HG03565 (cell line): Measurements from ENCODE around the gene SLC25A26.

Experiments
- ATAC-seq: cut with Tn5 transposase; IDR thresholded peaks from one replicate; pipeline ENCODE4 v1.9.1; 2021; ENCODE audit warnings: mild to moderate bottlenecking, moderate library complexity; ENCODE audit not compliant: unreplicated experiment

The SLC25A26 gene, protein sequence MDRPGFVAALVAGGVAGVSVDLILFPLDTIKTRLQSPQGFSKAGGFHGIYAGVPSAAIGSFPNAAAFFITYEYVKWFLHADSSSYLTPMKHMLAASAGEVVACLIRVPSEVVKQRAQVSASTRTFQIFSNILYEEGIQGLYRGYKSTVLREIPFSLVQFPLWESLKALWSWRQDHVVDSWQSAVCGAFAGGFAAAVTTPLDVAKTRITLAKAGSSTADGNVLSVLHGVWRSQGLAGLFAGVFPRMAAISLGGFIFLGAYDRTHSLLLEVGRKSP

DNA sequence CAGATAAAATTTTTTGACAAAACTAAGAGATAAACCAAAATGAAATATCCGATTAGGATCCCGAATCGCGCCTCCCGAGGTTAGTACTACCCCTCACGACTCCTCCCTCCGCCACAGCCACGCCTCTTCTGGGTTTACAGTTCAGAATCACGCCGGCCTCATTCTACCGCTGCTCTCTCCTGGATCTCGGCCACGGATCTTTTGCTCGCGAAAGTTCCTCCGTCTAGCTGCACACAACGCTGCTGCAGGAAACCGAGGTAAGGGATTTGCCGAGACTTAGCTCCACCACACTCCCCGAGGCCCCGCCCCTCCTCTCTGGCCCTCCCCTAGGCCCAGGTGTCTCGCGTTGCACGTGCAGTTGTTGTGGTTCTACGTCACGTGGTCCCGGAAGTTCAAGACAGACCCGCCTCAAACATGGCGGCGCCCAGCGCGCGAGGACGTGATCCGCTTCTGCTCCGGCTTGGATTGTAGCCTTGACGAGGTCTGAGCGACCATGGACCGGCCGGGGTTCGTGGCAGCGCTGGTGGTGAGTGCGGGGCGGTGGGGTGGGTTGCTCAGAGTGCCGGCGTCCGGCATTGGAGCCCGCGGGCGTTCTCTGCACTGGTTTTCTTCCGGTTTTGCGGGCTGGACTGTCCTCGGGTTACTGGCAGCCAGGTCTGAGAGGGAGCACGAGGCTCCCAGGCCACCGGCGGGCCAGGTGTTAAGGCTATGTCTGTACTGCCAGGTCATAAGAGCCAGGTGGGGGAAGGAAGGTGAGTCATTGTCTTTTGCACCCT lies at the start of gene SLC25A26:
SLC25A26 (plus strand) TSS at position 400 of the 776 bp plus-strand sequence; CDS start at position 494, 94 bp downstream.
- ATAC-seq, result peak; percentile 97

- ATAC-seq, result no peak
Observed at GRCh38 chr3:66172394-66172793, 48.4 kb upstream of the SLC25A26 start.

- no peak for ATAC-seq
Observed at GRCh38 chr3:66177026-66177425, 43.8 kb upstream of the SLC25A26 start.

GRCh38 chr3:66178206-66178605 lies 42.6 kb upstream of the SLC25A26 start:
- ATAC-seq, result no peak

- ATAC-seq, result no peak
Observed at GRCh38 chr3:66179793-66180192, 41.0 kb upstream of the SLC25A26 start.

DNA sequence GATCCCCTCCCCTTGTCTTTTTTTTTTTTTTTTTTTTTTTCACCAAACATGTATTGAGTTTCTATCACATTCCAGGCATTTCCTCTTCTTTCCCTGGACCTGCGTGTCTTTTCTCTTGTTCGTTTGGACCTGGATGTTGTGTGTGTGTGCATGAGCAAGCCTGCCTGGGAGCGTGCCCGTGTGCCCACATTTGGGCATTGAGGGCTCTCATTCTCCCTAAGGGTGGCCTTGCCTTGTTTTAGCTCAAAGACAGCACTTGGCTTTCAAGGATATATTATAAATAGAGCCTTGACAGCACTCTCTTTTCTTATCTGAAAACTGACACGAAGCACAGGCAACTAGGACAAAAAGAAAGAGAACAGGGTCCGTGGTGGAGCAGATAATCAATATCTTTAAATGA lies 39.0 kb upstream of the SLC25A26 start:
- no peak for ATAC-seq

GRCh38 chr3:66182246-66182645 lies 38.6 kb upstream of the SLC25A26 start:
- no peak for ATAC-seq

GRCh38 chr3:66186545-66186944 lies 34.3 kb upstream of the SLC25A26 start:
- no peak for ATAC-seq

GRCh38 chr3:66195347-66195783 lies 25.4 kb upstream of the SLC25A26 start:
- no peak for ATAC-seq

DNA sequence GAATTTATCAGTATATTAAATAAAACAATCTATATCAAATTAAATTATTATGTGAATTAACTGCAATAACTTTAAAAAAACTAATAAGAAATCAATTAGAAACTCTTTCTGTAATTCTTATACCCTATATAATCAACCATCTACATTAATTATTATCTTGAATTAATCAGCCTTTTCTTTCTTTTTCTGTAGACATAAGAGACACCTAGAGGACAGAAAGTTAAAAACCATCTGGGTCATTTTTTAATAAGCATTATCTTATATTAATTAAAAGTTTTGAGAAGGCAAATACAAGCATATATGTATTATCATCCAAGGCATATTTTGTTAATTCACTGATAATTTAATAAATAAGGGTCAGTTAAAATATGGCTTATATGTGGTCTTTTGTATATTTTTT lies 24.2 kb upstream of the SLC25A26 start:
- no peak for ATAC-seq

- ATAC-seq, result no peak
Observed at GRCh38 chr3:66198437-66199088, 22.2 kb upstream of the SLC25A26 start.

DNA sequence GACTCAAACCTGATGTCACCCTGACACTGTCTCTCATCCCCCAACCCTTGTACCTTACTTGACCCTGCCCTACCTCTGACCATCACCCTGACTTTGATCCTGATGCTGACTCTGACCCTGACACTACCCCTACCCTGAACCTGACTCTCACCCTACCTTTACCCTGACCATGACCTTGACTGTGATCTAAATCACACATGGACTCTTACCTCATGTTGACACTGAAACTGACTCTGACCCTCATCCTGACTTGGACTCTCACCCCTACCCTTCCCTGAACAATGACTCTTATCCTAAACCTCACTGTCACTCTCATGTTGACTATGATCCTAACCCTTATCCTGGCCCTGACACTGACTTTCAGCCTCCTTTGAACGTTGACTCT lies 21.7 kb upstream of the SLC25A26 start:
- no peak for ATAC-seq

DNA sequence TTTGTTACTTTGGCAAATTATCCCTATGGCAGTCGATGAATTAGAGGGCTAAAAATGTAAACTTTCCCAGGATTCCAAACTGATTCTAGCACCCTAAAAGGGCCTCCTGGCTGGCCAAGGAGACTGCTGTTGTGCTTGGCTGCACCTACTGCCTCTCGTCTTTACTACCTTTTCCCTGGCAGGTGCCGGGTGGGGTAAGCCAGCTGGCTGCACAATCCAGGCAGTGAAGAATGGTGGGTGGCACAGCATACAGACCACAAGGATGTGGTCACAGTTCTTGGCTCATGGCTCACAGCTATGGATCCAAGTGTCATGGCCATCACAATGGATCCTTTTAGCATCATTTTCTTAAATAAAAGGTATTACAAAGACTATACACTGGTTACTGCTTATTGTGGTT lies 20.7 kb upstream of the SLC25A26 start:
- no peak for ATAC-seq

DNA sequence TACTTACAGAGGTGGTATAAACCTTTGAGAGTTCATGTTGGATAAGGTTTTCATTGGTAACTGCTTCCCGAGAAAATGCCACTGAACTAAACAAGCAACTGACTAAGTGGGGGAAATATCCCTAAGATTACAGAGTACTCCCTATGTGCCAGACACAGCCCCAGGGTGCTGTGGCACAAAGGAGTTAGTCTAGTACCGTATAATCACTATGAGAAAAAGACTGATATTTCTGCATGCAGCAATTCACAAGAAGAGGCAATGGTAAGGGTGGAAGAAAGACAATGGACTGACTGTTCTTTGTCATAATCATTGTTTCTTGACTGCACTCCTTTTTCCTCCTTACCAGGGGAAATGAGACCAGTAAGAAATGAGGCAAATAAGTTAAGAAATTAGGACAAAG lies 20.0 kb upstream of the SLC25A26 start:
- no peak for ATAC-seq

- no peak for ATAC-seq
Observed at GRCh38 chr3:66203275-66203674, 17.5 kb upstream of the SLC25A26 start.

- no peak for ATAC-seq
Observed at GRCh38 chr3:66206806-66207205, 14.0 kb upstream of the SLC25A26 start.

GRCh38 chr3:66208189-66208588 lies 12.6 kb upstream of the SLC25A26 start:
- ATAC-seq, result no peak

DNA sequence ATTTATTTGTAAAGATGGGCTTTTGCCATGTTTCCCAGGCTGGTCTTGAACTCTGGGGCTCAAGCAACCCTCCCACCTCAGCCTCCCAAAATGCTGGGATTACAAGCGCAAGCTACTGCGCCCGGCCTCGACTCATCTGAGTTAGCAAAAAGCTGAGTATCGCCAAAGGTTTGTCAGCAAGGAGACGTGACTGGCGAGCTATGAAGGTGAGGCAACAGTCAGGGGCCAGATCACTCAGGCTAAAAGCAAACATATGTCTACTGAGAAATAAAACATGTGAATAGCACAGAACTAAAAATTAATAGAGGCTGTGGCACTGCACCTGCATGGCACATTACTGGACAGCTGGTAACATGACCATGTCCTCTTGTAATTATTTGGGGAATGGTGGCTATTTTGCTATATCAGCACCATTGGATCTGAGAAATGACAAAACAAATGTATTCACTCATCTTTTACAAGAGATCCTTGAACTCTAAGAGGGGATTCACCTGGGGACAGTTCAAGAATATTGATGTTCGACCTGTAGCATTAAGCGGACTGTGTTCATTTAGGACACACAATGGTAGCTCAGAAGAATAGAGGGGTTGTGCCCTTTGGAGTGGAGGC lies 10.0 kb upstream of the SLC25A26 start:
- ATAC-seq, result no peak

DNA sequence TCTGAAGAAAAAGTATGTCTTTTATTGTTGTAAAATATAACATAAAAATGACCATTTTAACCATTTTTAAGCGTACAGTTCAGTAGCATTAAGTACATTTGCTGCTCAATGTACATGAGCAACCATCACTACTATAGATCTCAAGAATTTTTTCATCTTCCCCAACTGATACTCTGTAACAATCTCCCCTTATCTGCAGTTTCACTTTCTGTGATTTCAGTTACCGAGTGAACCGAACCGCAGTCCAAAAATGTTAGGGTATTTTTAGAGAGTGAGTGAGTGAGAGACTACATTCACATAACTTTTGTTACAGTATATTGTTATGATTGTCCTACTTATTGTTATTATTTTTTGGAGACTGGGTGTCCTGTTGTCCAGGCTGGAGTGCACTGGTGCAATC lies 9.0 kb upstream of the SLC25A26 start:
- peak; percentile 87 for ATAC-seq

- no peak for ATAC-seq
Observed at GRCh38 chr3:66215106-66215505, 5.7 kb upstream of the SLC25A26 start.

DNA sequence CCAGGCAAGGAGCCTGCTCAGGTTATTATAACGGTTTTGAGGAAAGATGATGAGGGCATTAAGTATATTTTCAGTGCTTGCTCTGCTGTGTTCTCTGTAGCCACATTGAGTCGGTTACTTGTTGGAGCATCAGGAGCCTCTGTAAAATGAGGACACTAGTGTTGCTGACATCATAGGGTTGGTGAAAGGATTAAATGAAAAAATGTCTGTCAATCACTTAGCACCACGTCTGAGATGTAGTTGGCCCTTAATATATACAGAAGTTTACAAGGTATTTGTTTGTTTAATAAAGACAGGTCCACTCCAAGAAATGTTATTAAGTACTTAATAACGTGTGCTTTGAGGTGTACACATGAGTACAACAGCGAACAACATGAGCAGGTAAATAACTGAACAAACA lies 735 bp upstream of the SLC25A26 start:
- no peak for ATAC-seq
